GM18511 (cell line): ENCODE results near the gene DLL1.

Experiments
- ATAC-seq: cut with Tn5 transposase; IDR thresholded peaks from one replicate; pipeline ENCODE4 v1.9.1; 2021; ENCODE audit warnings: mild to moderate bottlenecking, moderate library complexity; ENCODE audit not compliant: unreplicated experiment

Gene DLL1

DNA sequence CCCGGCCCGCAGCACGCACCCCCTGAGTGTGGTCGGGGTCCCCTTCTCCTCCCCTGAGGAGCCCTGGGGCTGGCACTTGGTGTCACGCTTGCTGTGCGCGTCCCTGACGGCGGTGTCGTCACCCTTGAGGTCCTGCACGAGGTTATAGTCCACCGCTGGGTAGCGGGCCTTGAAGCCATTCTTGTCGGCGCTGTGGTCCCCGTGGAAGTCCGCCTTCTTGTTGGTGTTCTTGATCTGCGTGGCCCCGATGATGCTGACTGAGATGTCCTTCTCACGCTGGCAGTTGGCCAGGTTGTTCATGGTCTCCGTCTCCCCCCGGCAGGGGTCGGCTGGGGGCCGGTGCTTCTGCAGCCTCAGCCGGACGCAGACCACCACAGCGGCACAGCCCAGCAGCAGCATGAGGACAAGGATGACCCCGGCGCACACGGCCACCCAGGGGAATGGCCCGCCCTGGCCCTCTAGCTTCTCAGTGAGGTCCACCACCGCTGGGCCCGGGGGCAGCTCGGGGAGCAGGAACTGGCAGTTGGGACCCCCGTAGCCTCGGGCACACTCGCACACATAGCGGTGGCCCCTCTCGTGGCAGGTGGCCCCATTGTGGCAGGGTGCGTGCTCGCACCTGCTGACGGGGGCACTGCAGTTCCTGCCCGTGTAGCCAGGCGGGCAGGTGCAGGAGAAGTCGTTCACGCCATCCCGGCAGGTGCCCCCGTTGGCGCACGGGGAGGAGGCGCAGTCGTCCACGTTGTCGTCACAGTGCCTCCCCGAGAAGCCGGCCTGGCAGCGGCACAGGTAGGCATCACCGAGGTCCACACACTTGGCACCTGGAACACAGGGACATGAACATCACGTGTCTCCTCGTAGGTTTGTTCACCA lies 7.4 kb downstream of the DLL1 start:
- ATAC-seq = no peak

GRCh38 chr6:170282512-170283158 lies 8.2 kb downstream of the DLL1 start:
- ATAC-seq = no peak

DNA sequence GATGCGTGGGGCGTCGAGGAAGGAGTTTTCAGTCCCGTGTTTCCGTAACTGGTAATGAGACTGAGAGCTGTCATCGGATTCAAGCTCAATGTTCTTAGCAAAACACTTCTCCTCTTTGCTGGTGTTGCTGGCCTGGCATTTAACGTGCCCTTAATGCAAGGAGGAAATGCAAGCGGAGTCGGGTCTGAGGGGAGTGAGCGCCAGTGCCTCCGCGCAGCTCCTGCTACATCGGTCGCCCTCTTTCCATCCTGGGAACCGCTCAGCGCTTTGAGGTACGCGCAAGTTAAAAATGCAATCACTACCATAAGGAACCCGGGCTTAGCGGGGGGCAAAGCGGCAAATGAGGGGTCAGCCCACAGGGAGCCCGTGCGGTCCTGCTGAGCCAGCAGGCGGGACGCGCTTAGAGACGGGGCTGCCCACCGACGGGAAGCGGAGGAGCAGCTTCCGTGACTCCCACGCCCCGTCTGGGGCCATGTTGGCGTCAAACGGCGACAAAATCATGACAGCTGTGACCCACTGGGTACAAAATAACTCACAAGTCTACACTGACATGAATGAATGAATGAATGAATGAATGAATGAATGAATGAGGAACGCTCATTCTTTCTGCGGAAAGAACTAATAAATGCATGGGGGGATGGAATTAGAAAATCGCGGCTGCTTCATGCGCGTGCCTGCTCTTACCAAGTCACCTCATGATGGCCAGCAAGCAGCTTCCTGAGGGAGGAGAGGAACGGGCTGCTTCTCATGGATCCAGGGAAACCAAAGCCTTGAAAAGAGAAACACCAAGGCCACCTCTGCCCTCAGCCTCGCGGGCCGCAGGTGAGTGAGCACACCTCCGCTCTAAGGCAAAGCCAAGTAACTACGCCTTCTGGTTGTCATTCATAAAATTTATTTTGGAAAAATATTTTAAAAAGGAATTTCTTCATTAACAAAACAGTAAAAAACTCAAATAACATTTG lies 9.3 kb downstream of the DLL1 start:
- ATAC-seq = no peak

- ATAC-seq = peak; percentile 57
Observed at GRCh38 chr6:170280689-170281045, 10.2 kb downstream of the DLL1 start.

- peak; percentile 91 for ATAC-seq
Observed at GRCh38 chr6:170279977-170280688, 10.7 kb downstream of the DLL1 start.

- ATAC-seq = no peak
Observed at GRCh38 chr6:170279426-170279825, 11.5 kb downstream of the DLL1 start.

DNA sequence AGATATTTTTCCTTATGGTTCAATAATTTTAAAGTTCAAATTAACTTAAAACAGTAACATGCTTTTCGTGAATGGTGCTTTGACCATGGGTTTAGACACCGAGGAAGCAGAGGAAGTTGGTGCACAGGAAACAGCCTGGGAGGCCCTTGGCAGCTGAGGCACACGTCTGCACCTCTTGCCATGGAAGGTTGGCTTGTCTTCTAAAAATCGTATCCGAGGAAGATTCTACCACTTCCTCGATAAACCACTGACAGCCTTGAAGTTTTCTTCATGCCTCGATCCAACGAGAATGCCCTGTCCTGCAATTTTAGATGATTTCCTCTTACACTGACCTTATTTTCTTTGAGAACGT lies 12.2 kb downstream of the DLL1 start:
- ATAC-seq = no peak

- ATAC-seq = no peak
Observed at GRCh38 chr6:170277893-170278742, 12.8 kb downstream of the DLL1 start.

- no peak for ATAC-seq
Observed at GRCh38 chr6:170276369-170277057, 14.4 kb downstream of the DLL1 start.

DNA sequence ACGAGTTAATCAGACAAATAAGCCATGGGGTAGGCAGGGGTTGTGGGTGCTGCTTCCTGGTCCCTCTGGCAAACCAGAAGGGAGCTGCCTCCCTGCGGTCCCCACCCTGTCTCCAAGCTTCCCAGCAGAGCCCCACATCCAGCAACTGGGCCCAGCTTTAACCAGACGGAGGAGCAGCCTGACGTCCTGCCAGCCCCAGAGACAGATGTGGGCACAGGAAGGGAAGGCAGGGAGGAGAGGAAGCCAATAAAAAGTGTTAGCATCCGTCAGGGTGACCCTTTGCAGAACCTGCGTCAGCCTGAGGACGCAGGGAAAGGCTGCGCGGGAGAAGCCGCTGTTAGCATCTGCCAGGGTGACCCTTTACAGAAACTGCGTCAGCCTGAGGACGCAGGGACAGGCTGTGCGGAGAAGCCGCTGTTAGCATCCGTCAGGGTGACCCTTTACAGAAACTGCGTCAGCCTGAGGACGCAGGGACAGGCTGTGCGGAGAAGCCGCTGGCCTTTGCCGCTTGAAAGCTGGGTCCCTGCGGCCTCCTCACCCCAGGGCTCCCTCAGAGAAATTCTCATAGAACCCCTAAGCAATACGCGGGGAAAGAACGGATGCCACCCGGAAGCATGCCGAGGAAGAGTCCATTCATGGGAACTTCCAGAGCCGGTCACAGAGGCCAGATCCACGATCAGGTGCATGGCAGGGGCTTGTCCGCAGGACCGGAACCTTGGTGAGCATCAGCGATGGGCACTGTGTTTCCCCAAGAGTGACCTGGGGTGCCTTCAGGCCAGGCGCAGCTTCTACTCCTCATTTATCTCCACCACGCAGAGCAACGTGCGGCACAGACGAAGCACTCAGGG lies 15.9 kb downstream of the DLL1 start:
- ATAC-seq = no peak

DNA sequence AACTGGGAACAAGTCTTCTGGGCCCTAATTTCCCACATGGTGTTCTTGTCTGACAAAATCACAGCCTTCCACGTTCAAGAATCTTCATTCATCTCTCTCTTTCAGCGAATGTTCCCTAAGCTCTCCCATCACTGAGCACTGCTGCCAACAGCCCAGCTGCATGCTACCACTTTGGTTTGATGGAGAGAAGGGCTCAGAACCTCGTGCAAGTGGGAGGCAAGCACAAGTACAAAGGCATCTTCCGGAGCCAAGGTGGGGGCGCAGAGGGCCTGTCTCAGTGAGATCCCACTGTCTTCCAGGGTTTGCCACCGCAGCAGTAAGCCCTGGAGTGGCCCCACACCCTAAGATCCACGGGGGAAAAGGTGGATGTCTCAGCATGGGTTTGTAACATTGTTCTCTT lies 17.2 kb downstream of the DLL1 start:
- ATAC-seq = no peak

DNA sequence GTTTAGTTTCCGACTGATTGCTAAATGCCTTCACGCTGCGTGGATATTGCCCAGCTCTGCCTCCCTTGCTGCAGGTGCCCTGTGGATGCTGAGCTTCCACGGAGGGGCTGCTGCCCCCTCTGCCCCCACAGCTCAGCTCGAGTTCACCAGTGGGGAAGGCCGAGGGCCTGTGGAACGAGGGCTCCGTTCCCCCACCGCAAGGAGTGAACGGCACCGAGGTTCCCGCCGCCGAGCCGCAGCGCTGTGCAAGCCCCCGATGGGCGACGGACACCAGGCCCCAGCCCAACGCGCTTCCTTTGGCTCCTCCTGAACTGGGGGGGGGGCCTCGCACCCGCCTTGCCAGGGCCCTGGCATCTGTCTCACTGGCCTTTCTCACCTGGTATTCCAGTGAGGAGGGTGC lies 17.7 kb downstream of the DLL1 start:
- ATAC-seq = no peak

GRCh38 chr6:170272341-170273065 lies 18.4 kb downstream of the DLL1 start:
- ATAC-seq = no peak

DNA sequence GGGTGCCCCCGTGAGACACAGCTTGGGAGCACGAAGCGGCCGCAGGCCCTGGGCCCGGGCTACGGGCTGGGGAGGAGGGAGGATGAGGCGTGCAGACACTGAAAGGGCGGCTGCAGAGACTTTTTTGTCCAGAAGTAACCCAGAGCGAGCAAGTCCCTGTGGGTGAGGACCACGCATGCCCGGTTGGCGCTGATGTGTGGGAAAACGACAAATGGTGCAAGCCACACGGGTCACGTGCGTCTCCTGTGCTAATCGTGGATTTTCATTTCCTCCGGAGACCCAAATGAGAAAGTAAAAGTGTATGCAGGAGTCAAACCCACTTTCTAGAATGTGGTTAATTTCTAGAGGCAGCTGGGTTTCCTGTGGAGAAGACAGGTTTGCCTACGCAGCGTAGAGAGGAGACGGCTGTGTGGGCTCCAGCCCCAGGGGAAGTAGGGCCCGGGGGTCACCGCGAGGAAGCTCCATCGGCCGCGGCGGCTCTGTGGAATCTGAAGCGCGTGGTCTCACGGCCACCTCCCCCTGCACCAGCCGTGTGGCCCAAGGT lies 19.0 kb downstream of the DLL1 start:
- peak; percentile 97 for ATAC-seq

DNA sequence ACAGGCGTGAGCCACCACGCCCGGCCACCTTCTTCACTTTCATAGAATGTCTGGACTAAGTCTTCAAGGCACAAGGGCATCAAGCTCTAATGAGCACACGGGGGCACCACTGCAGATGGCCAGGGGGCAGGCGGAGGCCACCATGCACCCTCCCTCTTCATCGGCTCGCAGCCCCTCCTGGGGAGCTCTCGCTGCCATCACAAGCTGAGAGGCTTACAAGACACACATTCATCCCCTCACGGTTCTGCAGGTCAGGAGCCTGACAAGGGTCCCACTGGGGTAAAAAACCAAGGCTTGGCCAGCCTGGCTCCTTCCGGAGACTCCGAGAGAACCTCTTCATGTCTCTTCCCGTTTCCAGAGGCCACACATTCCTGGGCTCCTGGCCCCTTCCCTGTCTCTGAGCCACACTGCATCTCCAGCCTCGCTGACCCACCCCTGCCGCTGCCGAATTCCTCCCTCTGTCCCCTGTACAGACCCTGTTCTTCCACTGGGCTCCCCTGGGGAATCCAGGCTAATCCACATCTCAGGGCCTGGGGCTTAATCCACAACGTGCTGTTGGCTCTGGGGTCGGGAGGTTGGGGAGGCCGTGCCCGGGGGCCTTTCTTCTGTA lies 19.8 kb downstream of the DLL1 start:
- no peak for ATAC-seq

DNA sequence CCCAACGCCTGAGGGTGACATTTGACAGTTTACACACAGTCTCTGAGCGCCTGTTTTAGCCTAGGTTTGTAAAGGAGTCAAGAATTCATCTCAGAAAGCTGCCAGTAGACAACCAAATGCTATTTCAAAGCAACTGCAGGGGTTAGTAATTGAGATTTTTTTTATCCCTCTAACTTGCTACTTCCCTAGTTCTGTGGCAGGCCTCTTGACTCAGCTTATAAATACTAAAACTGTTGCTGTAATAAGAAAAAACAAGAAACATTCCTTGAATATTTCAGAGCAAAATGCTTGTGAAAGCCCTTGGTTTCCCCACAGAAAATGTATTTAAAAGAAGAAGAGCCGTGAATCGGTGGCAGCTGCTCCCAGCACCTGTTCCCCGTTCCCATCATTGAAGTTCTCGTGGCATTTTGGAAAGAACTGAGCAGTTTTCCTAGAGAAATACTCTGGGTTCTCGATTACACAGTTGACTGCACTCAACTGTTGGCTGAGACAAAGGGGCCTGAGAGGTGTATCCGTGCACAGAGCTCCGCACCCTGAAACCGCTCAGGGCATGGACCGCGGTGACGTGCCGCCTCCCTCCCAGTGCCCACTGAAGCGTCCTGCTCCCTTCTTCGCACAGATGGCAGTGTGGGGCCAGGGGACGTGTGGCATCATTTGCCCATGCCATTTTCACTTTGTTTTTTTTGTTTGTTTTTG lies 20.9 kb downstream of the DLL1 start:
- no peak for ATAC-seq
